Measurements from ENCODE around the gene ADAMTS14. TPM values are rescaled to one million over a fixed set of nuclear protein-coding genes. Genes with fewer than 3 reads are reported as not detected.

Gene ADAMTS14
- total RNA-seq, 1 experiment from 2014 or later: not detected

DNA sequence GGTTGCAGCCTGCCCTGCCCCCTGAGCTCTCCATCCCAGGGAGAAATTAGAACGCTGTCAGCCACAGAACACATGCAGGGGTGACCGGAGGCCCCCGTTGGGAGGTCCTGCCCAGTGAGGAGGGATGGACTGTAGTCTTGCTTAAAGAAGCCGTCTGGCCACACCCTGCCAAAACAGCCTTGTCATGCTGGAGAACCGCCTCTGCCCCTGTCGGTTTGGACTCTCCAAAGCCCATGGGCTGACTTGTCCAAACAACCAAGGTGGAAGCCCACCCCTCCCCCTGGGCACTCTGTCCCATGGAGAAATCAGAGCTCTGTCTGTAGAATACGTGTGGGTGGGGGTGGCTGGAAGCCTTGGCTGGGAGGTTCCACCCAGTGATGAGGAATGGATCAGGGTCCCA, 125.5 kb downstream of the ADAMTS14 start:
- intact Hi-C loops (cut with micrococcal nuclease; ENCODE audit: unreplicated experiment): no loop called here
- H3K27me3 Mint-ChIP-seq (ENCODE audit: insufficient read depth, unreplicated experiment): peaks cover 18% of the 10 kb centered on the region
- H3K36me3 ChIP-seq (ENCODE audit: control insufficient read depth, insufficient read depth, low read length): no peaks in the 10 kb centered on the region
- H3K4me1 Mint-ChIP-seq (ENCODE audit: low read depth, unreplicated experiment): no peaks in the 10 kb centered on the region
- H3K9me3 Mint-ChIP-seq (ENCODE audit: unreplicated experiment): peaks cover 18% of the 10 kb centered on the region
- no peaks in the 10 kb centered on the region for H3K36me3 Mint-ChIP-seq (ENCODE audit: insufficient read depth, unreplicated experiment)
- no peak overlapping the region for H3K27ac Mint-ChIP-seq (ENCODE audit: unreplicated experiment)
- H3K4me3 Mint-ChIP-seq (ENCODE audit: unreplicated experiment): no peak overlapping the region
- no peak for DNase-seq
- H3K4me3 ChIP-seq (ENCODE audit: low read depth, low read length): no peak overlapping the region
- H3K27me3 ChIP-seq (replicated peaks; ENCODE audit: control insufficient read depth, insufficient read depth, low read length): peaks cover 2% of the 10 kb centered on the region; the same call in 1 of the 2 replicates
- no peaks in the 10 kb centered on the region for H3K9me3 ChIP-seq
- BruUV-seq (replicated peaks): no TSS peak
- POLR2A ChIA-PET: no interaction called here
- H3K4me1 ChIP-seq: no peaks in the 10 kb centered on the region
- TF ChIP-seq, protein P1, sequence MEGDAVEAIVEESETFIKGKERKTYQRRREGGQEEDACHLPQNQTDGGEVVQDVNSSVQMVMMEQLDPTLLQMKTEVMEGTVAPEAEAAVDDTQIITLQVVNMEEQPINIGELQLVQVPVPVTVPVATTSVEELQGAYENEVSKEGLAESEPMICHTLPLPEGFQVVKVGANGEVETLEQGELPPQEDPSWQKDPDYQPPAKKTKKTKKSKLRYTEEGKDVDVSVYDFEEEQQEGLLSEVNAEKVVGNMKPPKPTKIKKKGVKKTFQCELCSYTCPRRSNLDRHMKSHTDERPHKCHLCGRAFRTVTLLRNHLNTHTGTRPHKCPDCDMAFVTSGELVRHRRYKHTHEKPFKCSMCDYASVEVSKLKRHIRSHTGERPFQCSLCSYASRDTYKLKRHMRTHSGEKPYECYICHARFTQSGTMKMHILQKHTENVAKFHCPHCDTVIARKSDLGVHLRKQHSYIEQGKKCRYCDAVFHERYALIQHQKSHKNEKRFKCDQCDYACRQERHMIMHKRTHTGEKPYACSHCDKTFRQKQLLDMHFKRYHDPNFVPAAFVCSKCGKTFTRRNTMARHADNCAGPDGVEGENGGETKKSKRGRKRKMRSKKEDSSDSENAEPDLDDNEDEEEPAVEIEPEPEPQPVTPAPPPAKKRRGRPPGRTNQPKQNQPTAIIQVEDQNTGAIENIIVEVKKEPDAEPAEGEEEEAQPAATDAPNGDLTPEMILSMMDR (IDR thresholded peaks at IDR 0.05; ENCODE audit: insufficient read depth in 1 of 2, low read depth in 1 of 2, low read length in 1 of 2, severe bottlenecking in 1 of 2, unreplicated experiment in 1 of 2): no peak
- CTCF ChIA-PET: no interaction called here

DNA sequence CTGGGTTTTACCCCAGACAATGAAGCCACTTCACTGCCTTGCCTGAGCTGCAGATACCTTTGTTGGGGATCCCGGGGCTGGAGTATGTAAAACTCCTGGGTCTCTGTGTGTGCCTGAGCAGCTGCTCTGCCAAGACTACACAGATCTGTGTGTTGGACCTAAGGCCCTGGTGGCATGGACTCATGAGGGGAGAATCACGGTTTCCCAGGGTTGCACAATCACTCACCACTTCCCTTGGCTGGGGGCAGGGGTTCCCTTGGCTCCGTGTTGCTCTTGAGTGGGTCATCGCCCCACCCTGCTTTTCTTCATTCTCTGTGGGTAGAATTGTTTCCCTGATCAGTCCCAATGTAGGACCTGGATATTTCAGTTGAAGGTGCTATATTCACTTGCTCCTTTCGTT, 126.8 kb downstream of the ADAMTS14 start:
- Histone ChIP-seq H3K4me1 (no peaks in the 10 kb centered on the region), H3K4me3 (ENCODE audit: low read depth, low read length) (no peak overlapping the region), H3K9me3 (no peaks in the 10 kb centered on the region), H3K36me3 (ENCODE audit: control insufficient read depth, insufficient read depth, low read length) (no peaks in the 10 kb centered on the region), H3K27me3 (replicated peaks; ENCODE audit: control insufficient read depth, insufficient read depth, low read length) (peaks cover 2% of the 10 kb centered on the region; the same call in 1 of the 2 replicates)
- peaks cover 21% of the 10 kb centered on the region for H3K9me3 Mint-ChIP-seq (ENCODE audit: unreplicated experiment)
- TF ChIP-seq, protein P1 (IDR thresholded peaks at IDR 0.05; ENCODE audit: insufficient read depth in 1 of 2, low read depth in 1 of 2, low read length in 1 of 2, severe bottlenecking in 1 of 2, unreplicated experiment in 1 of 2): no peak
- H3K36me3 Mint-ChIP-seq (ENCODE audit: insufficient read depth, unreplicated experiment): no peaks in the 10 kb centered on the region
- intact Hi-C loops (cut with micrococcal nuclease; ENCODE audit: unreplicated experiment): no loop called here
- DNase-seq: no peak
- CTCF ChIA-PET: no interaction called here
- peaks cover 18% of the 10 kb centered on the region for H3K27me3 Mint-ChIP-seq (ENCODE audit: insufficient read depth, unreplicated experiment)
- no TSS peak for BruUV-seq (replicated peaks)
- no peak overlapping the region for H3K4me3 Mint-ChIP-seq (ENCODE audit: unreplicated experiment)
- no peak overlapping the region for H3K27ac Mint-ChIP-seq (ENCODE audit: unreplicated experiment)
- POLR2A ChIA-PET: no interaction called here
- no peaks in the 10 kb centered on the region for H3K4me1 Mint-ChIP-seq (ENCODE audit: low read depth, unreplicated experiment)

DNA sequence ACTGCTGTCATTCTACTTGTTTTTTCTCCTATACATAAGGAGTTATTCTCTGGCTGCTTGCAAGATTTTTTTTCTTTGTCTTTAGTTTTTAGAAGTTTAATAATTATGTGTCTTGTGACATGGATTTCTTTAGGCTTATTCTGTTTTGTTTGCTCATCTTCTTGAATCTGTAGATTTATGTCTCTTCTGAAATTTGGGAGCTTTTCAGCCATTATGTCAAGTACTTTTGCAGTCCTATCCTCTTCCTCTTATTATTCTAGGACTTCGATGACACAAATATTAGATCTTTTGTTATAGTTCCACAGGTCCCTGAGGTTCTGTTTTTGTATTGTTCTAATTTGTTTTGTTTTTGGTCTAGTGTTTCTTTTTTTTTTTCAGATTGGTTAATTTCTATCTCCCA, 129.5 kb downstream of the ADAMTS14 start:
- H3K4me1 ChIP-seq: no peaks in the 10 kb centered on the region
- no TSS peak for BruUV-seq (replicated peaks)
- no peak overlapping the region for H3K4me3 ChIP-seq (ENCODE audit: low read depth, low read length)
- no peaks in the 10 kb centered on the region for H3K36me3 ChIP-seq (ENCODE audit: control insufficient read depth, insufficient read depth, low read length)
- H3K9me3 ChIP-seq: no peaks in the 10 kb centered on the region
- intact Hi-C loops (cut with micrococcal nuclease; ENCODE audit: unreplicated experiment): no loop called here
- TF ChIP-seq, protein P1 (IDR thresholded peaks at IDR 0.05; ENCODE audit: insufficient read depth in 1 of 2, low read depth in 1 of 2, low read length in 1 of 2, severe bottlenecking in 1 of 2, unreplicated experiment in 1 of 2): no peak
- no peak overlapping the region for H3K4me3 Mint-ChIP-seq (ENCODE audit: unreplicated experiment)
- ChIA-PET POLR2A (no interaction called here), CTCF (no interaction called here)
- peaks cover 13% of the 10 kb centered on the region for H3K9me3 Mint-ChIP-seq (ENCODE audit: unreplicated experiment)
- no peak for DNase-seq
- no peaks in the 10 kb centered on the region for H3K36me3 Mint-ChIP-seq (ENCODE audit: insufficient read depth, unreplicated experiment)
- peaks cover 2% of the 10 kb centered on the region; the same call in 1 of the 2 replicates for H3K27me3 ChIP-seq (replicated peaks; ENCODE audit: control insufficient read depth, insufficient read depth, low read length)
- no peak overlapping the region for H3K27ac Mint-ChIP-seq (ENCODE audit: unreplicated experiment)
- H3K27me3 Mint-ChIP-seq (ENCODE audit: insufficient read depth, unreplicated experiment): peaks cover 18% of the 10 kb centered on the region
- H3K4me1 Mint-ChIP-seq (ENCODE audit: low read depth, unreplicated experiment): no peaks in the 10 kb centered on the region

Data from Caco-2 (cell line).